GM20431 (cell line): ENCODE data around the gene ZNF93.
"Not testable (repeated sequence)": the region's sequence is repeated elsewhere in the genome, so short reads cannot be mapped to it uniquely, and the experiment has no call there.

Experiments
- in situ Hi-C: fragments of 300-500 bp; cut with MseI, MboI; formaldehyde crosslinking; loops from one replicate; pipeline ENCODE4 v1.15.0; 2020; ENCODE audit warnings: low sequenced_read_pairs; ENCODE audit not compliant: unreplicated experiment

ZNF93 gene

DNA sequence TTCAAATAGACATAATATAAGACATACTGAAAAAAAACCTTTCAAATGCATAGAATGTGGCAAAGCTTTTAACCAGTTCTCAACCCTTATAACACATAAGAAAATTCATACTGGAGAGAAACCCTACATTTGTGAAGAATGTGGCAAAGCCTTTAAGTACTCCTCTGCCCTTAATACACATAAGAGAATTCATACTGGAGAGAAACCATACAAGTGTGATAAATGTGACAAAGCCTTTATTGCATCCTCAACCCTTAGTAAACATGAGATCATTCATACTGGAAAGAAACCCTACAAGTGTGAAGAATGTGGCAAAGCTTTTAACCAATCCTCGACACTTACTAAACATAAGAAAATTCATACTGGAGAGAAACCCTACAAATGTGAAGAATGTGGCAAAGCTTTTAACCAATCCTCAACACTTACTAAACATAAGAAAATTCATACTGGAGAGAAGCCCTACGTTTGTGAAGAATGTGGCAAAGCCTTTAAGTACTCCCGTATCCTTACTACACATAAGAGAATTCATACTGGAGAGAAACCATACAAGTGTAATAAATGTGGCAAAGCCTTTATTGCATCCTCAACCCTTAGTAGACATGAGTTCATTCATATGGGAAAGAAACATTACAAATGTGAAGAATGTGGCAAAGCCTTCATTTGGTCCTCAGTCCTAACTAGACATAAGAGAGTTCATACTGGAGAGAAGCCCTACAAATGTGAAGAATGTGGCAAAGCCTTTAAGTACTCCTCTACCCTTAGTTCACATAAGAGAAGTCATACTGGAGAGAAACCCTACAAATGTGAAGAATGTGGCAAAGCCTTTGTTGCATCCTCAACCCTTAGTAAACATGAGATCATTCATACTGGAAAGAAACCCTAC lies 32.9 kb downstream of the ZNF93 start:
- in situ Hi-C loops, result not testable (repeated sequence)

DNA sequence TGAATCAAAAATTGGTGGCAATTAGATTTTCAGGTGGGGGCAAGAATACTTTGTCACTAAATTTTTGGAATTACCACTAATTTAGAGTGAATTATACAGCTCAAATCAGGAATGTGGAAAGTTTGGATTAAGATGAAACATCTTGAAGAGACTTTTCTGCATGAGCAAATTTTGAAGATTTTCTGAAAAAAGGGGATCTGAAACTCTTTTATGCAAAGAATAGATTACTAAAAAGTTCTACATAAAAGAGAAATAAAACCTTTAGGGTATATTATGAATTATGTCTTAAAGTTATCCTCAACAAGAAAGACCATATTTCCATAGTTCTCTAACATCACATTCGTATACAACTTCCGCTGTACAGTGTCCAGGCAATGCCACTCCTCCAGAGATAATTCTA lies 36.7 kb downstream of the ZNF93 start:
- in situ Hi-C loops, result no loop called here

DNA sequence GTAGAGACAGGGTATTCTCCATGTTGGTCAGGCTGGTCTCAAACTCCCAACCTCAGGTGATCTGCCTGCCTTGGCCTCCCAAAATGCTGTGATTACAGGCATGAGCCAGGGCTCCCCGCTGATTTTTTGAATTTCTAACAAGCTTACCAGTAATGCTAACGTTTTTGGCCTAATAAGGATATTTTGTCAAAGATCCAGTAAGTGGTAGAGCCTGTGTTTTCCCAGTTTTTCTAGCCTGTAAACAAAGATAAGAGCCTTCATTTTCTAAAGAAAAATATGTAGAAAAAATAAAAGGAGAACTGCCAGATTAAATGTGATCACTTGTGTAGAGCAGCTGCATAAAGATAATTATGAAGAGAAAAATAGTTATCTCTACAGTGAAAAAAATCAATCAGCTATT lies 37.7 kb downstream of the ZNF93 start:
- in situ Hi-C loops, result no loop called here

DNA sequence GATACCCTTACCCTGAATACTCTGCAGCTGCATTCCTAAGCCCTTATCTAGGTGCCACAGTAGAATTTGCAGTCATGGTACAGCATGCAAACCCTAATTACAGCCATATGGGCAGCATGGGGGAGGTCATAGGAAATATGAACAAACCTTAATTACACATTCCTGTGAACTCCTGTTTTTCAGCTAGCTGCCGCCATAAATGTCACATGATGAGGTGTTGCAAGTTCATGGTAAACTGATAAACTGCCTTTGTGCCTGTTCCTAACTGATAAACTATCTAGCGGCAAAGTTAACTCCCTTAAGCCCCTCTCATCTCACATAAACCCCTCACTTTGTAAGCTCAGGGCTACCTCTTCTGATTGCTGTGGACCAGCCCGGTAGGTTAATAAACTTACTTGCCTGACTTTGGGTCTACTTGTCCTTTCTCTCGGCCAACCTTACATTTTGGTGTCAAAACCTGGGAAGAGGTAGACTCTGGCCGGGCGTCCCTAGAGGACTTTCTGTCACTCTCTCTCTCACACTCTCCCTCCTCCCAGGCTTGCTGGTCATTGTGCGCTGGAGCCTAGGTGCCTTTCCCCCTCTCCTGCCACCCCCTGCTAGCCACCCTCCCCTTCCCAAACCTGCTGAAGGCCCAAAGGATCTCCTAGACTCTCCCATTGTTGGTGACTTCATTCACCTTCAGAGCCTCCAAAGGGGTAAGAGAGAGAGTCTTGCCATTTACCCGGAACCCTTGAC lies 43.3 kb downstream of the ZNF93 start:
- in situ Hi-C loops, result no loop called here

DNA sequence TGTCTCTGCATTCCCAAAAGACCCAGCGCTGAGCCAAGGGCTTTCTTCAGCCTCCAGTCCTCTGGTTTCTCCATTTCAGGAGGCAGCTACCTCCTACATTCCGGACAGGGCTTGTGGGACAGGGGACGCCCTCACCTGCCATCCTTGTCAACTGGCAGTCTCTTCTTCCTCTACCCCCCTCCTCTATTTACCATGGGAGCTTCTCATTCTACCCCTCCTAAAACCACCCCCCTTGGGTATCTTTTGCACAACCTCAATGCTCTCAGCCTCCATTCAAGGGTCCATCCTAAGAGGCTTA lies 43.8 kb downstream of the ZNF93 start:
- in situ Hi-C loops, result no loop called here

DNA sequence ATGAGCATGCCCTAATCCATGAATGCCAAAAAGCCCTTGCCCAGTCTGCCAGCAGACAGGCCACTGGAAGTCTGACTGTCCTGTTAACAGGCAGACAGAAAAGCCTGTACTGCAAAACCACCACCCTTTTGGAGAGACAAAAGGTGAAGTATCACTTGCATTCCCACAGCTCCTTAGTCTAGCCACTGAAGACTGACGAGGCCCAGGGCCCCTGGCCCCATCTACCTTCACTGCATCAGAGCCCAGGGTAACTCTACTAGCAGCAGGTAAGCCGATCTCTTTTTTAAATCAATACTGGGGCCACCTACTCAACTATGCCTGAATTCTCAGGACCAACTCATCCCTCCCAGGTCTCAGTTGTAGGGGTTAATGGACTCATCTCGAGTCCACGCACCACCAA lies 45.5 kb downstream of the ZNF93 start:
- in situ Hi-C loops, result no loop called here

DNA sequence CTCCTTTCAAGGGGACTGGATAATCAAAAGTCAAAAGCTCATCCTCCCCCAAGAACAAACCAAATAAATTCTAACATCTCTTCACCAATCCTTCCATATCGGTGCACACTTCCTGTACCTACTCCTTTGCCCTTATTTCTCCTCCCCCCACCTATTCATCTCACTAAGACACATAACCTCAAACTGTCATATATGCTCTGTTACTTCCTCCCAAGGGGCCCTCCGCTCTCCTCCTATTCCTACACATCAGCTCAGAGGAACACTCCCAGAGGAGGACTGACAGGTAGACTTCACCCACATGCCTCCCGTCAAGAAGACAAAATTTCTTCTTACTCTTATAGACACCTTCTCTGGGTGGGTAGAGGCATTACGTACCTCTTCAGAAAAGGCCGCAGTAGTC lies 48.1 kb downstream of the ZNF93 start:
- in situ Hi-C loops, result no loop called here

DNA sequence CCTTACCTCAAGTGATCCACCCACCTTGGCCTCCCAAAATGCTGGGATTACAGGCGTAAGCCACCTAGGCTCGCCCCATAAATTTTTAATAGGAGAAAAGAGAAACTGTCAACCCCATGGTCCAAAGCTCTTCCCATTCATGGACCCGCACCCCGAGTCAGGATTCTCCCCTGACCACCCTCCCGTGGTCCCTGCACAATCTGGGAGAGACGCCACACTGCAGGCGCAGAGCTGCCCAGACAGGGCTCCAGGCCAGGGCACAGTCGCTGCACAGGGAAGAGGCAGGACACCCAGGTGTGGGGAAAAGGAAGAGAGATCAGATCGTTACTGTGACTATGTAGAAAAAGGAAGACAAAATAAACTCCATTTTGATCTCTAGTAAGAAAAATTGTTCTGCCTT lies 54.5 kb downstream of the ZNF93 start:
- in situ Hi-C loops, result loop anchor here (25.0 kb wide), 1 partner anchor 418 kb away; the partner anchor contains the start of genes CILP2 and YJEFN3

DNA sequence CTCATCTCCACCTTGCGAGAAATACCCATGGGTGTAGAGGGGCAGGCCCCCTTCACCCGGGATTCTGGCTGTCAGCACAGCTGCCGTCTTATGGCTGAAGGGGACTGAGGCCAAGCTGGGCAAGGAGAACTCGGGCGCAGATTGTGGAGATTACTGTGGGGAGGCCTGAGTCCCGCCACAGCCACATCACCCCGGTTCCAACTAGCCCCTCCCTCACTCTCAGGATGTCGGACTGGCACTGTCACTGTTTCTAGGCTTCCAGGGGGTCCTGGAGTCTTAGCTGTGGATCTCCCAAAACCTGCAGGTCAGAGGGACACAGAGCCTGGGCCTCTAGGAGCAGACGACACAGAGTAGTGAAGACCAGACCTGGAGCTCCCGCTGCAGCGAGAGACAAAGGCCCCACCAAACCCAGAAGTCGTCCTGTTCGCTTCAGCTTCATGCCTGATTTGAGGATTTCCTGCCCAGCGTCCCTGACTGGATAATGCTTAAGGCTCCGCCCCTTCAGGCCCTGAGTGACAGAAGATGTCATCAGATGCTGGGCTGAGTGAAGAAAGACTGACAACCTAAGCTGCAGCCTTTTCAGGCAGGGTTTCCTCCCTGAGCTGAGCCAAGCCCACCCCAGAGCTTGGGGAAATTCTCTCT lies 55.8 kb downstream of the ZNF93 start:
- in situ Hi-C loops, result loop anchor here (25.0 kb wide), 1 partner anchor 419 kb away; the partner anchor contains the start of genes CILP2 and YJEFN3

DNA sequence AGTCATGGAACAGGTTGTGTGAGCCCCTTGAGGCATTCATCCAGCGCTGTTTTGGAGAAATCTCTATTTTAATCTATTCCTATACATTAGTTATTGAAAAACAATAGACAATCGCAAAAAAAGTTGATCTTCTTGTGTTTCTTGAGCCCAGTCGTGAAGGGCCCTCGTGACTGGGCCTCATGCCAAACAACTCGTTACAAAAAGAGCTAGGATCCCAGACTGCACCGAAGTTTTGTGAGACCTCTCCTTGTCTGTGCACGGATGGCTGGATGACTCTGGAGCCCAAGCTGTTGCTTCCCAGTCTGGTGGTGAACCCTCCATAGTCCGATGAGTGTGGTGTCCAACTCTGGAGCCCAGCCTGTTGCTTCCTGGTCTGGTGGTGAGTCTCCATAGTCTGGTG lies 57.0 kb downstream of the ZNF93 start:
- in situ Hi-C loops, result loop anchor here (25.0 kb wide), 1 partner anchor 420 kb away; the partner anchor contains the start of genes CILP2 and YJEFN3

DNA sequence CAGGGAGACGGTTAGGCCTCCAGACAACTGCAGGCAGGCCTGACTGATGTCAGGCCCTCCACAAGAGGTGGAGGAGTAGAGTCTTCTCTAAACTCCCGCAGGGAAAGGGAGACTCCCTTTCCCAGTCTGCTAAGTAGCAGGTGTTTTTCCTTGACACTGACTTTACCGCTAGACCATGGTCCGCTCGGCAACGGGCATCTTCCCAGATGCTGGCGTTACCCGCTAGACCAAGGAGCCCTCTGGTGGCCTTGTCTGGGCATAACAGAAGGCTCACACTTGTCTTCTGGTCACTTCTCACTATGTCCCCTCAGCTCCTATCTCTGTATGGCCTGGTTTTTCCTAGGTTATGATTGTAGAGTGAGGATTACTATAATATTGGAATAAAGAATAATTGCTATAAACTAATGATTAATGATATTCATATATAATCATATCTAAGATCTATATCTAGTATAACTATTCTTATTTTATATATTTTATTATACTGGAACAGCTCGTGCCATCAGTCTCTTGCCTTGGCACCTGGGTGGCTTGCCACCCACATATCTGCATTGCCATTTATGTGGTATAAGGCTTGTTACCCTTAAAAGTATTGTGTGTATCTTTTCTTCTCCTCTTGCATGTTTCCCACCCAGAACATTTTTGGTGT lies 58.5 kb downstream of the ZNF93 start:
- in situ Hi-C loops, result loop anchor here (25.0 kb wide), 1 partner anchor 422 kb away; the partner anchor contains the start of genes CILP2 and YJEFN3

DNA sequence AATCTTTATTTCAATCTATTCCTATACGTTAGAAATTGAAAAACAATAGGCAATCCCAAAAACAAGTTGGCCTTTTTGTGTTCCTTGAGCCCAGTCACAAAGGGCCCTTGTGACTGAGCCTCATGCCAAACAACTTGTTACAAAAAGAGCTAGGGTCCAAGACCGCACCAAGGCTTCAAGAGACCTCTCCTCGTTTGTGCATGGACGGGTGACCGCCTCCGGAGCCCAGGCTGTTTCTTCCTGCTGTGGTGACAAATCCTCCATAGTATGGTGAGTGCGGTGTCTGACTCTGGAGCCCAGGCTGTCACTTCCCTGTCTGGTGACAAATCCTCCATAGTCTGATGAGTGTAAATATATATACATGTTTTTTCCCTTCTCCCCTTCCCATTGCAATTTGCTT lies 63.7 kb downstream of the ZNF93 start:
- in situ Hi-C loops, result loop anchor here (25.0 kb wide), 1 partner anchor 427 kb away; the partner anchor contains the start of genes CILP2 and YJEFN3

DNA sequence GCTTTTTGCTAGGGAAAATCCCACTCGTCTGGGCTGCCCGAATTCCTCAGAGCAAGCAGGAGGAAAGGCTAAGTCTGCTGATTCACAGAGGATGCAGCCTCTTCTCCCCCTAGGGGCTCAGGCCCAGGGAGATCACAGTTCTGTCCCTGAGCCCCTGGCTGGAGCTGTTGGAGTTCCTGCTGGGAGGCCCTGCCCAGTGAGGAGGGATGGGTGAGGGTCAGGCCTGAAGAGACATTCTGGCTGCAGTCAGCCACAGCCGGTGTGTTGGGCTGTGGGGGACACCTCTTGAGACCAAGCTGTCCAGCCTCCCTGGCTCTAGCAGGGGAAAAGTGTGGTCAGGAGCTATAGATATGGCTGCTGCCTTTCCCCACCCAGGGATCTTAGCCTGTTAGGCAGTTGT lies 65.4 kb downstream of the ZNF93 start:
- in situ Hi-C loops, result loop anchor here (25.0 kb wide), 1 partner anchor 429 kb away; the partner anchor contains the start of genes CILP2 and YJEFN3

DNA sequence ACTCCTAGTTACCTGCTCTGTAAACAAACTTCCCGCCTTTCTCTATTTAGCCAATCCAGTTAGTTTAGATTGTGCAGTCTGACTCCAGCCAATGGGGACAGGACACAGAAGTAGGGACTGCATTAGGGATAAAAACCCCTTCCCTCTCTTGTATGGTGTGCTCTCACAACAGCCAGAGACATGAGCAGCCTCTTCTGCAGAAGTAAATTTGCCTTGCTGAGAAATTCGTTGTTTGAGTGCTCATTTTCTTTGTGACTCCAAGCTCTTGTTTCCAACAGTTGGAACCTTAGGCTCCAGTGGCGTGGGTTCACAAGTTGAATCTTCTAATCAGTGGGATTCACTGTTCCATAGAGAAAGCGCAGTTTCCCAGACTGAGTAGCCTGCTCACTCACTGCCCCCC lies 66.1 kb downstream of the ZNF93 start:
- in situ Hi-C loops, result loop anchor here (25.0 kb wide), 1 partner anchor 430 kb away; the partner anchor contains the start of genes CILP2 and YJEFN3
